HEK293 (cell line): Measurements from ENCODE around the gene PTGFRN.
"Not testable (repeated sequence)": the region's sequence is repeated elsewhere in the genome, so short reads cannot be mapped to it uniquely, and the experiment has no call there.

Experiments
- CTCF ChIA-PET: fragments of 350-600 bp; formaldehyde crosslinking; extraction: SDS; loops from one replicate; lab custom pipeline; 2021; ENCODE audit warnings: antibody characterized with exemption; lab: Yijun Ruan, JAX
- POLR2A ChIA-PET: fragments of 300-600 bp; formaldehyde crosslinking; extraction: SDS; loops from one replicate; lab custom pipeline; 2020; ENCODE audit warnings: antibody characterized with exemption, inconsistent platforms; lab: Yijun Ruan, JAX
- H3K27ac ChIP-seq: fragments of 200-500 bp; sonication (Bioruptor generic); 2 replicates; pipeline ENCODE4 v1.5.1; 2014; ENCODE audit warnings: low read depth, low read length, control low read depth, inconsistent platforms; ENCODE audit errors: extremely low read depth
- H3K36me3 ChIP-seq, 2 experiments: fragments of 200-500 bp in 1 of 2; sonication (Bioruptor generic) in 1 of 2; 1 replicate in 1 of 2; 2 replicates in 1 of 2; pipeline ENCODE4 v1.5.1; 2014 to 2017; ENCODE audit warnings: inconsistent platforms in 2 of 2, low read length in 2 of 2; ENCODE audit not compliant: control insufficient read depth in 2 of 2, insufficient read depth in 1 of 2
- H3K4me1 ChIP-seq: fragments of 200-500 bp; sonication (Bioruptor generic); 2 replicates; pipeline ENCODE4 v1.5.1; 2014; ENCODE audit warnings: mild to moderate bottlenecking, low read length, inconsistent platforms; ENCODE audit not compliant: control insufficient read depth, insufficient read depth
- H3K4me3 ChIP-seq: 2 replicates; pipeline ENCODE4 v1.5.1; 2011; ENCODE audit warnings: low read depth, mild to moderate bottlenecking, control low read depth, low read length, moderate library complexity
- H3K9me3 ChIP-seq: fragments of 200-500 bp; sonication (Bioruptor generic); 2 replicates; pipeline ENCODE4 v1.5.1; 2014; ENCODE audit warnings: low read depth, low read length, inconsistent platforms; ENCODE audit not compliant: control insufficient read depth, insufficient read depth
- FEZF1 ChIP-seq: fragments of 450-650 bp; formaldehyde crosslinking; IDR thresholded peaks from 2 replicates; pipeline ENCODE4 v1.5.1; 2016; ENCODE audit warnings: missing biosample characterization, missing genetic modification characterization
- GLIS1 ChIP-seq: fragments of 450-650 bp; formaldehyde crosslinking; IDR thresholded peaks from 2 replicates; pipeline ENCODE4 v1.5.1; 2016; ENCODE audit warnings: missing biosample characterization, missing genetic modification characterization
- OSR2 ChIP-seq: fragments of 450-650 bp; formaldehyde crosslinking; IDR thresholded peaks from 2 replicates; pipeline ENCODE4 v1.5.1; 2016; ENCODE audit warnings: missing biosample characterization, missing genetic modification characterization
- SCRT1 ChIP-seq: fragments of 450-650 bp; formaldehyde crosslinking; IDR thresholded peaks from 2 replicates; pipeline ENCODE4 v1.5.1; 2016; ENCODE audit warnings: missing biosample characterization, missing genetic modification characterization, borderline replicate concordance
- SCRT2 ChIP-seq: fragments of 450-650 bp; formaldehyde crosslinking; IDR thresholded peaks from 2 replicates; pipeline ENCODE4 v1.5.1; 2016; ENCODE audit warnings: missing biosample characterization, missing genetic modification characterization
- SP7 ChIP-seq: fragments of 450-650 bp; formaldehyde crosslinking; IDR thresholded peaks from 2 replicates; pipeline ENCODE4 v1.5.1; 2016; ENCODE audit warnings: missing biosample characterization, missing genetic modification characterization
- ZBTB21 ChIP-seq: fragments of 450-650 bp; formaldehyde crosslinking; IDR thresholded peaks from 2 replicates; pipeline ENCODE4 v1.5.1; 2017; ENCODE audit warnings: missing biosample characterization, missing genetic modification characterization
- ZBTB8A ChIP-seq: fragments of 450-650 bp; formaldehyde crosslinking; IDR thresholded peaks from 2 replicates; pipeline ENCODE4 v1.5.1; 2016; ENCODE audit warnings: missing biosample characterization, missing genetic modification characterization
- ZEB2 ChIP-seq: fragments of 450-650 bp; formaldehyde crosslinking; IDR thresholded peaks from 2 replicates; pipeline ENCODE4 v1.5.1; 2016; ENCODE audit warnings: missing biosample characterization, missing genetic modification characterization
- ZNF155 ChIP-seq: fragments of 450-650 bp; formaldehyde crosslinking; IDR thresholded peaks from 2 replicates; pipeline ENCODE4 v1.5.1; 2016; ENCODE audit warnings: missing biosample characterization, missing genetic modification characterization
- ZNF202 ChIP-seq: fragments of 450-650 bp; formaldehyde crosslinking; IDR thresholded peaks from 2 replicates; pipeline ENCODE4 v1.5.1; 2016; ENCODE audit warnings: missing biosample characterization, missing genetic modification characterization, borderline replicate concordance
- ZNF24 ChIP-seq: fragments of 450-650 bp; formaldehyde crosslinking; IDR thresholded peaks from 2 replicates; pipeline ENCODE4 v1.5.1; 2016; ENCODE audit warnings: missing biosample characterization, missing genetic modification characterization
- ZNF366 ChIP-seq: fragments of 450-650 bp; formaldehyde crosslinking; conservative IDR thresholded peaks from 2 replicates; pipeline ENCODE4 v1.5.1; 2016; ENCODE audit warnings: missing biosample characterization, missing genetic modification characterization
- ZNF394 ChIP-seq: fragments of 450-650 bp; formaldehyde crosslinking; IDR thresholded peaks from 2 replicates; pipeline ENCODE4 v1.5.1; 2016; ENCODE audit warnings: missing biosample characterization, missing genetic modification characterization, mild to moderate bottlenecking, moderate library complexity, borderline replicate concordance
- ZNF629 ChIP-seq: fragments of 450-650 bp; formaldehyde crosslinking; IDR thresholded peaks from 2 replicates; pipeline ENCODE4 v1.5.1; 2017; ENCODE audit warnings: missing biosample characterization, missing genetic modification characterization
- ZNF768 ChIP-seq: fragments of 450-650 bp; formaldehyde crosslinking; IDR thresholded peaks from 2 replicates; pipeline ENCODE4 v1.5.1; 2018; ENCODE audit warnings: missing biosample characterization, mild to moderate bottlenecking, missing genetic modification characterization
- ZXDB ChIP-seq: fragments of 450-650 bp; formaldehyde crosslinking; IDR thresholded peaks from 2 replicates; pipeline ENCODE4 v1.5.1; 2016; ENCODE audit warnings: missing biosample characterization, missing genetic modification characterization
- TF ChIP-seq, protein P1 (sequence below): fragments of 450-650 bp; formaldehyde crosslinking; IDR thresholded peaks from 2 replicates; pipeline ENCODE4 v1.5.1; 2016; ENCODE audit warnings: missing biosample characterization, missing genetic modification characterization
- TF ChIP-seq, protein P2 (sequence below): fragments of 450-650 bp; formaldehyde crosslinking; IDR thresholded peaks from 2 replicates; pipeline ENCODE4 v1.5.1; 2016; ENCODE audit warnings: missing biosample characterization, missing genetic modification characterization, low read depth
- TF ChIP-seq, protein P3 (sequence below): fragments of 450-650 bp; formaldehyde crosslinking; IDR thresholded peaks from 2 replicates; pipeline ENCODE4 v1.5.1; 2016; ENCODE audit warnings: missing biosample characterization, missing genetic modification characterization
- TF ChIP-seq, protein P4 (sequence below): fragments of 450-650 bp; formaldehyde crosslinking; IDR thresholded peaks from 2 replicates; pipeline ENCODE4 v1.5.1; 2016; ENCODE audit warnings: missing biosample characterization, missing genetic modification characterization
- TF ChIP-seq, protein P5 (sequence below): fragments of 450-650 bp; formaldehyde crosslinking; IDR thresholded peaks from 2 replicates; pipeline ENCODE4 v1.5.1; 2017; ENCODE audit warnings: missing biosample characterization, missing genetic modification characterization

Gene PTGFRN

DNA sequence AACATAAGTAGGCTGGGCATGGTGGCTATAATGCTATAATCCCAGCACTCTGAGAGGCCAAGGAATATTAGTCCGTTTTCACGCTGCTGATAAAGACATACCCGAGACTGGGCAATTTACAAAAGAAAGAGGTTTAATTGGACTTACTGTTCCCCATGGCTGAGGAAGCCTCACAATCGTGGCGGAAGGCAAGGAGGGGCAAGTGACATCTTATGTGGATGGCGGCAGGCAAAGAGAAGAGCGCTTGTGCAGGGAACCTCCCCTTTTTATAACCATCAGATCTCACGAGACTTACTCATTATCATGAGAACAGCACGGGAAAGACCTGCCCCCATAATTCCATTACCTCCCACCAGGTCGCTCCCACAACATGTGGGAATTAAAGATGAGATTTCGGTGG lies 28.5 kb downstream of the PTGFRN start:
- peaks cover 16% of the 10 kb centered on the region for H3K4me1 ChIP-seq
- CTCF ChIA-PET = no interaction called here
- no peak overlapping the region for H3K4me3 ChIP-seq
- H3K9me3 ChIP-seq = no peaks in the 10 kb centered on the region
- no peak overlapping the region for H3K27ac ChIP-seq
- TF ChIP-seq ZNF155 (tag by site-specific recombination) = no peak
- no peak for TF ChIP-seq ZNF768
- TF ChIP-seq ZNF202 (tag by site-specific recombination) = no peak
- peaks cover 0 to 26% of the 10 kb centered on the region in 2 experiments; a peak in 1 of 3 replicates for H3K36me3 ChIP-seq
- POLR2A ChIA-PET = no interaction called here

DNA sequence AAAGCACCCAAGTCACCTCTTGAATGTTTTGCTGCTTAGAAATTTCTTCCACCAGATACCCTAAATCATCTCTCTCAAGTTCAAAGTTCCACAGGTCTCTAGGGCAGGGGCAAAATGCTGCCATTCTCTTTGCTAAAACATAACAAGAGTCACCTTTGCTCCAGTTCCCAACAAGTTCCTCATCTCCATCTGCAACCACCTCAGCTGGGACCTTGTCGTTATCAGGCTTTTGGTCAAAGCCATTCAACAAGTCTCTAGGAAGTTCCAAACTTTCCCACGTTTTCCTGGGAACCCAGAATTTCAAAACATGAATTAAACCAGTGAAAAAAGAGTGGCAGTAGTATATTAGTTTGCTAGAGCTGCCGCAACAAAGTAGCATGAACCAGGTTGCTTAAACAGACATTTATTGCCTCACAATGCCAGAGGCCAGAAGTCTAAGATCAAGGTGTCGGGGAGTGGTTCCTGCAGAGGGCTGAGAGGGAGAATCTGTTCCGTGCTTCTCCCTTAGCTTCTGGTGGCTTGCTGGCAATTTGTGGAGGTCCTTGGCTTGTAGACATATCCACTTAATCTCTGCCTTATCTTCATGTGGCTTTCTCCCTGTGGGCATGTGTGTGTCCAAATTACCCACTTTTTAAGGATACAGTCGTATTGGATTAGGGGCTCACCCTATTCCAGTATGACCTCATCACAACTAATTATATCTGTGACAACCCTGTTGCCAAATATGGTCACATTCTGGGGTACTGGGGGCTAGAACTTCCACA lies 30.2 kb downstream of the PTGFRN start:
- CTCF ChIA-PET = interaction anchor here (0.7 to 0.8 kb wide), 2 partner anchors 9 to 59 kb away, joined by 3 read pairs; no protein-coding TSS in a partner anchor
- POLR2A ChIA-PET, H3K4me3 ChIP-seq, H3K9me3 ChIP-seq, H3K27ac ChIP-seq: not testable (repeated sequence)
- Histone ChIP-seq H3K4me1 (peaks cover 16% of the 10 kb centered on the region), H3K36me3 (peaks cover 0 to 40% of the 10 kb centered on the region in 2 experiments; a peak in 1 of 3 replicates)
- TF ChIP-seq SCRT1 (peak; percentile 65; the same call in 1 of the 2 replicates), ZNF366 (tag by site-specific recombination) (peak; percentile 61; the same call in 1 of the 2 replicates), GLIS1 (peak; percentile 52), OSR2 (tag by site-specific recombination) (peak; percentile 63), SCRT2 (tag by site-specific recombination) (peak; percentile 84), FEZF1 (tag by site-specific recombination) (0 out of 2 replicates have a peak, but pooled peaks have one; percentile 23), ZEB2 (tag by site-specific recombination) (0 out of 2 replicates have a peak, but pooled peaks have one; percentile 32), ZBTB8A (tag by site-specific recombination) (peak; percentile 64; the same call in 1 of the 2 replicates), ZNF24 (tag by site-specific recombination) (0 out of 2 replicates have a peak, but pooled peaks have one; percentile 46), ZBTB21 (tag by site-specific recombination) (peak; percentile 61; the same call in 1 of the 2 replicates), ZNF394 (tag by site-specific recombination) (peak; percentile 73; the same call in 1 of the 2 replicates), ZXDB (0 out of 2 replicates have a peak, but pooled peaks have one; percentile 26), ZNF629 (peak; percentile 77), SP7 (tag by site-specific recombination) (peak; percentile 62)
- TF ChIP-seq, protein P1, sequence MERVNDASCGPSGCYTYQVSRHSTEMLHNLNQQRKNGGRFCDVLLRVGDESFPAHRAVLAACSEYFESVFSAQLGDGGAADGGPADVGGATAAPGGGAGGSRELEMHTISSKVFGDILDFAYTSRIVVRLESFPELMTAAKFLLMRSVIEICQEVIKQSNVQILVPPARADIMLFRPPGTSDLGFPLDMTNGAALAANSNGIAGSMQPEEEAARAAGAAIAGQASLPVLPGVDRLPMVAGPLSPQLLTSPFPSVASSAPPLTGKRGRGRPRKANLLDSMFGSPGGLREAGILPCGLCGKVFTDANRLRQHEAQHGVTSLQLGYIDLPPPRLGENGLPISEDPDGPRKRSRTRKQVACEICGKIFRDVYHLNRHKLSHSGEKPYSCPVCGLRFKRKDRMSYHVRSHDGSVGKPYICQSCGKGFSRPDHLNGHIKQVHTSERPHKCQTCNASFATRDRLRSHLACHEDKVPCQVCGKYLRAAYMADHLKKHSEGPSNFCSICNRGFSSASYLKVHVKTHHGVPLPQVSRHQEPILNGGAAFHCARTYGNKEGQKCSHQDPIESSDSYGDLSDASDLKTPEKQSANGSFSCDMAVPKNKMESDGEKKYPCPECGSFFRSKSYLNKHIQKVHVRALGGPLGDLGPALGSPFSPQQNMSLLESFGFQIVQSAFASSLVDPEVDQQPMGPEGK (tag by site-specific recombination) = 0 out of 2 replicates have a peak, but pooled peaks have one; percentile 36
- TF ChIP-seq, protein P2, sequence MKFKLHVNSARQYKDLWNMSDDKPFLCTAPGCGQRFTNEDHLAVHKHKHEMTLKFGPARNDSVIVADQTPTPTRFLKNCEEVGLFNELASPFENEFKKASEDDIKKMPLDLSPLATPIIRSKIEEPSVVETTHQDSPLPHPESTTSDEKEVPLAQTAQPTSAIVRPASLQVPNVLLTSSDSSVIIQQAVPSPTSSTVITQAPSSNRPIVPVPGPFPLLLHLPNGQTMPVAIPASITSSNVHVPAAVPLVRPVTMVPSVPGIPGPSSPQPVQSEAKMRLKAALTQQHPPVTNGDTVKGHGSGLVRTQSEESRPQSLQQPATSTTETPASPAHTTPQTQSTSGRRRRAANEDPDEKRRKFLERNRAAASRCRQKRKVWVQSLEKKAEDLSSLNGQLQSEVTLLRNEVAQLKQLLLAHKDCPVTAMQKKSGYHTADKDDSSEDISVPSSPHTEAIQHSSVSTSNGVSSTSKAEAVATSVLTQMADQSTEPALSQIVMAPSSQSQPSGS (tag by site-specific recombination) = peak; percentile 69
- TF ChIP-seq, protein P3, sequence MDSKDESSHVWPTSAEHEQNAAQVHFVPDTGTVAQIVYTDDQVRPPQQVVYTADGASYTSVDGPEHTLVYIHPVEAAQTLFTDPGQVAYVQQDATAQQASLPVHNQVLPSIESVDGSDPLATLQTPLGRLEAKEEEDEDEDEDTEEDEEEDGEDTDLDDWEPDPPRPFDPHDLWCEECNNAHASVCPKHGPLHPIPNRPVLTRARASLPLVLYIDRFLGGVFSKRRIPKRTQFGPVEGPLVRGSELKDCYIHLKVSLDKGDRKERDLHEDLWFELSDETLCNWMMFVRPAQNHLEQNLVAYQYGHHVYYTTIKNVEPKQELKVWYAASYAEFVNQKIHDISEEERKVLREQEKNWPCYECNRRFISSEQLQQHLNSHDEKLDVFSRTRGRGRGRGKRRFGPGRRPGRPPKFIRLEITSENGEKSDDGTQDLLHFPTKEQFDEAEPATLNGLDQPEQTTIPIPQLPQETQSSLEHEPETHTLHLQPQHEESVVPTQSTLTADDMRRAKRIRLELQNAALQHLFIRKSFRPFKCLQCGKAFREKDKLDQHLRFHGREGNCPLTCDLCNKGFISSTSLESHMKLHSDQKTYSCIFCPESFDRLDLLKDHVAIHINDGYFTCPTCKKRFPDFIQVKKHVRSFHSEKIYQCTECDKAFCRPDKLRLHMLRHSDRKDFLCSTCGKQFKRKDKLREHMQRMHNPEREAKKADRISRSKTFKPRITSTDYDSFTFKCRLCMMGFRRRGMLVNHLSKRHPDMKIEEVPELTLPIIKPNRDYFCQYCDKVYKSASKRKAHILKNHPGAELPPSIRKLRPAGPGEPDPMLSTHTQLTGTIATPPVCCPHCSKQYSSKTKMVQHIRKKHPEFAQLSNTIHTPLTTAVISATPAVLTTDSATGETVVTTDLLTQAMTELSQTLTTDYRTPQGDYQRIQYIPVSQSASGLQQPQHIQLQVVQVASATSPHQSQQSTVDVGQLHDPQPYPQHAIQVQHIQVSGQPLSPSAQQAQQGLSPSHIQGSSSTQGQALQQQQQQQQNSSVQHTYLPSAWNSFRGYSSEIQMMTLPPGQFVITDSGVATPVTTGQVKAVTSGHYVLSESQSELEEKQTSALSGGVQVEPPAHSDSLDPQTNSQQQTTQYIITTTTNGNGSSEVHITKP (tag by site-specific recombination) = 0 out of 2 replicates have a peak, but pooled peaks have one; percentile 16
- TF ChIP-seq, protein P4, sequence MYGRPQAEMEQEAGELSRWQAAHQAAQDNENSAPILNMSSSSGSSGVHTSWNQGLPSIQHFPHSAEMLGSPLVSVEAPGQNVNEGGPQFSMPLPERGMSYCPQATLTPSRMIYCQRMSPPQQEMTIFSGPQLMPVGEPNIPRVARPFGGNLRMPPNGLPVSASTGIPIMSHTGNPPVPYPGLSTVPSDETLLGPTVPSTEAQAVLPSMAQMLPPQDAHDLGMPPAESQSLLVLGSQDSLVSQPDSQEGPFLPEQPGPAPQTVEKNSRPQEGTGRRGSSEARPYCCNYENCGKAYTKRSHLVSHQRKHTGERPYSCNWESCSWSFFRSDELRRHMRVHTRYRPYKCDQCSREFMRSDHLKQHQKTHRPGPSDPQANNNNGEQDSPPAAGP = peak; percentile 87
- TF ChIP-seq, protein P5, sequence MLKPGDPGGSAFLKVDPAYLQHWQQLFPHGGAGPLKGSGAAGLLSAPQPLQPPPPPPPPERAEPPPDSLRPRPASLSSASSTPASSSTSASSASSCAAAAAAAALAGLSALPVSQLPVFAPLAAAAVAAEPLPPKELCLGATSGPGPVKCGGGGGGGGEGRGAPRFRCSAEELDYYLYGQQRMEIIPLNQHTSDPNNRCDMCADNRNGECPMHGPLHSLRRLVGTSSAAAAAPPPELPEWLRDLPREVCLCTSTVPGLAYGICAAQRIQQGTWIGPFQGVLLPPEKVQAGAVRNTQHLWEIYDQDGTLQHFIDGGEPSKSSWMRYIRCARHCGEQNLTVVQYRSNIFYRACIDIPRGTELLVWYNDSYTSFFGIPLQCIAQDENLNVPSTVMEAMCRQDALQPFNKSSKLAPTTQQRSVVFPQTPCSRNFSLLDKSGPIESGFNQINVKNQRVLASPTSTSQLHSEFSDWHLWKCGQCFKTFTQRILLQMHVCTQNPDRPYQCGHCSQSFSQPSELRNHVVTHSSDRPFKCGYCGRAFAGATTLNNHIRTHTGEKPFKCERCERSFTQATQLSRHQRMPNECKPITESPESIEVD (tag by site-specific recombination) = 0 out of 2 replicates have a peak, but pooled peaks have one; percentile 12
